Mammary epithelial cell (primary cell): ENCODE measurements around the gene MPLKIP.

Experiments used
- EZH2 ChIP-seq: IDR thresholded peaks from 2 replicates; pipeline ENCODE4 v1.6.1; 2012; ENCODE audit warnings: low read length, inconsistent platforms, borderline replicate concordance
- TF ChIP-seq, protein P1 (sequence below), 2 donors: IDR thresholded peaks in 1 of 2; conservative IDR thresholded peaks in 1 of 2; 2 replicates each; pipeline ENCODE4 v1.5.1; 2011 to 2012; ENCODE audit warnings: inconsistent platforms in 2 of 2, low read length in 2 of 2, mild to moderate bottlenecking in 2 of 2, control low read depth in 1 of 2, low read depth in 1 of 2; ENCODE audit not compliant: insufficient read depth in 1 of 2; ENCODE audit errors: extremely low read depth in 1 of 2

DNA sequence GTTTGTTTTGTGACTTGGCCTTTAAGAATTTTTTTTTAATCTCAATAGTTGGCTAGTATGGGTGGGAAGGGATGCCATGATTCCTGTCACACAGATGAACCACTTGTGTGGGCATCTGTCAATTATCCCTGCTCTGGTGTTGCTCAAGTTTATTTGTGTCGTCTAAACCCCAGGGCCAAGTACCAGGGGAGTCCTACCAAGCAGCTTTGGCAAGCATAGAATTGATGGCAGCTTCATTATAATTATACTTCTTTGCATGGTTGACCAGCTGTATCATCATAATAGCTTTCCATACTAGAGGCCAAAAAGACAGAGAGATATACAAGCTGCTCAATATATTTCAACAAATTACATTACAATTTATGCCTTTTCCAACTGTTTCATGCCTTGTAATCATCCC lies 30.8 kb upstream of the MPLKIP start:
- TF ChIP-seq, protein P1, sequence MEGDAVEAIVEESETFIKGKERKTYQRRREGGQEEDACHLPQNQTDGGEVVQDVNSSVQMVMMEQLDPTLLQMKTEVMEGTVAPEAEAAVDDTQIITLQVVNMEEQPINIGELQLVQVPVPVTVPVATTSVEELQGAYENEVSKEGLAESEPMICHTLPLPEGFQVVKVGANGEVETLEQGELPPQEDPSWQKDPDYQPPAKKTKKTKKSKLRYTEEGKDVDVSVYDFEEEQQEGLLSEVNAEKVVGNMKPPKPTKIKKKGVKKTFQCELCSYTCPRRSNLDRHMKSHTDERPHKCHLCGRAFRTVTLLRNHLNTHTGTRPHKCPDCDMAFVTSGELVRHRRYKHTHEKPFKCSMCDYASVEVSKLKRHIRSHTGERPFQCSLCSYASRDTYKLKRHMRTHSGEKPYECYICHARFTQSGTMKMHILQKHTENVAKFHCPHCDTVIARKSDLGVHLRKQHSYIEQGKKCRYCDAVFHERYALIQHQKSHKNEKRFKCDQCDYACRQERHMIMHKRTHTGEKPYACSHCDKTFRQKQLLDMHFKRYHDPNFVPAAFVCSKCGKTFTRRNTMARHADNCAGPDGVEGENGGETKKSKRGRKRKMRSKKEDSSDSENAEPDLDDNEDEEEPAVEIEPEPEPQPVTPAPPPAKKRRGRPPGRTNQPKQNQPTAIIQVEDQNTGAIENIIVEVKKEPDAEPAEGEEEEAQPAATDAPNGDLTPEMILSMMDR (conservative IDR thresholded peaks at IDR 0.05 in 1 of 2, IDR thresholded peaks at IDR 0.05 in 1 of 2; ENCODE audit: extremely low read depth in 1 of 2, insufficient read depth in 1 of 2, low read depth in 1 of 2, low read length in 2 of 2): no peak
- no peak for TF ChIP-seq EZH2
